Neutrophil (primary cell): ENCODE measurements around the gene SLC39A11.

Source experiments
- H3K27ac ChIP-seq: fragments of 200-600 bp; sonication (generic); 2 replicates; pipeline ENCODE4 v1.5.1; 2016; ENCODE audit warnings: mild to moderate bottlenecking, moderate library complexity
- H3K27me3 ChIP-seq: fragments of 200-600 bp; sonication (generic); 2 replicates; pipeline ENCODE4 v1.6.0; 2016; ENCODE audit warnings: mild to moderate bottlenecking
- H3K36me3 ChIP-seq: fragments of 200-600 bp; sonication (generic); 2 replicates; pipeline ENCODE4 v1.5.1; 2017
- H3K4me1 ChIP-seq, 2 experiments: fragments of 200-600 bp in 1 of 2; sonication (generic) in 1 of 2; 1 replicate in 1 of 2; 2 replicates in 1 of 2; pipeline versions ENCODE4 v1.5.1 to v1.6.1; 2013 to 2016; ENCODE audit warnings: low read depth in 1 of 2, low read length in 1 of 2, mild to moderate bottlenecking in 1 of 2, moderate library complexity in 1 of 2; ENCODE audit not compliant: control insufficient read depth in 1 of 2, insufficient read depth in 1 of 2
- H3K4me3 ChIP-seq, 2 experiments: fragments of 200-600 bp in 1 of 2; sonication (generic) in 1 of 2; 1 replicate in 1 of 2; 2 replicates in 1 of 2; pipeline ENCODE4 v1.5.1; 2013 to 2016; ENCODE audit warnings: low read depth in 1 of 2, low read length in 1 of 2, mild to moderate bottlenecking in 1 of 2, moderate library complexity in 1 of 2
- H3K9me3 ChIP-seq: fragments of 200-600 bp; sonication (generic); 2 replicates; pipeline ENCODE4 v1.5.1; 2016
- CTCF ChIP-seq: fragments of 200-600 bp; sonication (generic); IDR thresholded peaks from 2 replicates; pipeline ENCODE4 v1.5.1; 2016; ENCODE audit warnings: antibody characterized with exemption

Gene SLC39A11

GRCh38 chr17:72946696-72947095 lies 145.8 kb downstream of the SLC39A11 start:
- no peak overlapping the region for H3K4me3 ChIP-seq
- H3K27ac ChIP-seq = no peak overlapping the region
- TF ChIP-seq CTCF = no peak
- H3K9me3 ChIP-seq = no peaks in the 10 kb centered on the region
- H3K27me3 ChIP-seq = no peaks in the 10 kb centered on the region
- peaks cover 25% of the 10 kb centered on the region for H3K36me3 ChIP-seq
- no peaks in the 10 kb centered on the region for H3K4me1 ChIP-seq

- Histone ChIP-seq H3K4me1 (no peaks in the 10 kb centered on the region), H3K4me3 (no peak overlapping the region), H3K27me3 (no peaks in the 10 kb centered on the region), H3K27ac (no peak overlapping the region), H3K36me3 (peaks cover 25% of the 10 kb centered on the region), H3K9me3 (no peaks in the 10 kb centered on the region)
- TF ChIP-seq CTCF = no peak
Measured at GRCh38 chr17:72946156-72946555, 146.3 kb downstream of the SLC39A11 start.

- Histone ChIP-seq H3K4me1 (no peaks in the 10 kb centered on the region), H3K4me3 (no peak overlapping the region), H3K27ac (no peak overlapping the region), H3K27me3 (no peaks in the 10 kb centered on the region), H3K9me3 (no peaks in the 10 kb centered on the region), H3K36me3 (peaks cover 29% of the 10 kb centered on the region)
- TF ChIP-seq CTCF = no peak
Measured at GRCh38 chr17:72945473-72945872, 147.0 kb downstream of the SLC39A11 start.

- no peak overlapping the region for H3K4me3 ChIP-seq
- H3K27me3 ChIP-seq = no peaks in the 10 kb centered on the region
- TF ChIP-seq CTCF = no peak
- H3K27ac ChIP-seq = no peak overlapping the region
- no peaks in the 10 kb centered on the region for H3K9me3 ChIP-seq
- H3K4me1 ChIP-seq = no peaks in the 10 kb centered on the region
- H3K36me3 ChIP-seq = peaks cover 29% of the 10 kb centered on the region
Measured at GRCh38 chr17:72943826-72944689, 148.4 kb downstream of the SLC39A11 start.

- H3K27me3 ChIP-seq = no peaks in the 10 kb centered on the region
- no peaks in the 10 kb centered on the region for H3K9me3 ChIP-seq
- no peak for TF ChIP-seq CTCF
- H3K36me3 ChIP-seq = peaks cover 33% of the 10 kb centered on the region
- no peaks in the 10 kb centered on the region for H3K4me1 ChIP-seq
- H3K27ac ChIP-seq = no peak overlapping the region
- H3K4me3 ChIP-seq = no peak overlapping the region
Measured at GRCh38 chr17:72942579-72942978, 149.9 kb downstream of the SLC39A11 start.
